ENCODE measurements around the gene TTF2. TPM values are rescaled to one million over a fixed set of nuclear protein-coding genes. Genes with fewer than 3 reads are reported as not detected.

The TTF2 gene
- total and polyA plus RNA-seq, 4 donors, result 6.8 to 10.7 (median 8.5) TPM

GRCh38 chr1:117077267-117077666 lies 17.1 kb downstream of the TTF2 start:
- 0% methylated on average over 1 of the region's 3 CpGs for WGBS (ENCODE audit: insufficient coverage)
- Histone ChIP-seq H3K36me3 (ENCODE audit: control insufficient read depth, insufficient read depth, low read length) (peaks cover 7% of the 10 kb centered on the region), H3K4me1 (ENCODE audit: control insufficient read depth, insufficient read depth, low read length) (no peaks in the 10 kb centered on the region), H3K4me3 (ENCODE audit: low read depth, low read length) (no peak overlapping the region), H3K9me3 (ENCODE audit: control insufficient read depth, insufficient read depth, low read length) (no peaks in the 10 kb centered on the region), H3K27me3 (ENCODE audit: control insufficient read depth, insufficient read depth, low read length) (no peaks in the 10 kb centered on the region), H3K27ac (ENCODE audit: low read depth, low read length) (no peak overlapping the region)
- no peak for DNase-seq (ENCODE audit: low read depth in 4 of 6, low spot score in 6 of 6)

GRCh38 chr1:117079737-117080136 lies 19.6 kb downstream of the TTF2 start:
- H3K27ac ChIP-seq (ENCODE audit: low read depth, low read length), result no peak overlapping the region
- no peaks in the 10 kb centered on the region for H3K9me3 ChIP-seq (ENCODE audit: control insufficient read depth, insufficient read depth, low read length)
- no peak for DNase-seq (ENCODE audit: low read depth in 4 of 6, low spot score in 6 of 6)
- H3K4me1 ChIP-seq (ENCODE audit: control insufficient read depth, insufficient read depth, low read length), result no peaks in the 10 kb centered on the region
- no CpG with 5 or more reads among the region's 6 CpGs for WGBS (ENCODE audit: insufficient coverage)
- H3K36me3 ChIP-seq (ENCODE audit: control insufficient read depth, insufficient read depth, low read length), result peaks cover 7% of the 10 kb centered on the region
- no peaks in the 10 kb centered on the region for H3K27me3 ChIP-seq (ENCODE audit: control insufficient read depth, insufficient read depth, low read length)
- H3K4me3 ChIP-seq (ENCODE audit: low read depth, low read length), result no peak overlapping the region

DNA sequence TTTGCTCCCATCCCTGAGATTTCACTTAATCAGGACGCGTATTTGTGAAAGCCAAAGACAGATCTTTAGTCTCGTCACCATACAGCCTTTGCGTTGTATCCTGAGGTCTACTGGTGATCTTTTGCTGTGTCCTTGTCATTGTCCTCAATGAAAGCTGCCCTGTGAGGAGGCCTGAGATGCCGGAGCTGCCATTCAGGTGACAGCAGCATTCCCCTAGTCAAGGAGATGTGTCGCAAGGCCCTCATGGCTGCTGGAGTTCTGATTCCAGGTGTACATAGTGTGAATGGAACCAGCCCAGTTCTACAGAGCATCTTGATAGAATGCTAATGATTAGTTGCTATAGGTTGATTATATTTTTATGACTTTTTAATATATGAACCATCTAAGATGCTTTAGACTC lies 24.1 kb downstream of the TTF2 start:
- Histone ChIP-seq H3K36me3 (ENCODE audit: control insufficient read depth, insufficient read depth, low read length) (peaks cover 3% of the 10 kb centered on the region), H3K9me3 (ENCODE audit: control insufficient read depth, insufficient read depth, low read length) (no peaks in the 10 kb centered on the region), H3K4me3 (ENCODE audit: low read depth, low read length) (no peak overlapping the region), H3K27me3 (ENCODE audit: control insufficient read depth, insufficient read depth, low read length) (no peaks in the 10 kb centered on the region), H3K4me1 (ENCODE audit: control insufficient read depth, insufficient read depth, low read length) (no peaks in the 10 kb centered on the region), H3K27ac (ENCODE audit: low read depth, low read length) (no peak overlapping the region)
- 78% methylated on average over 6 of the region's 6 CpGs for WGBS (ENCODE audit: insufficient coverage)
- DNase-seq (ENCODE audit: low read depth in 4 of 6, low spot score in 6 of 6), result no peak

DNA sequence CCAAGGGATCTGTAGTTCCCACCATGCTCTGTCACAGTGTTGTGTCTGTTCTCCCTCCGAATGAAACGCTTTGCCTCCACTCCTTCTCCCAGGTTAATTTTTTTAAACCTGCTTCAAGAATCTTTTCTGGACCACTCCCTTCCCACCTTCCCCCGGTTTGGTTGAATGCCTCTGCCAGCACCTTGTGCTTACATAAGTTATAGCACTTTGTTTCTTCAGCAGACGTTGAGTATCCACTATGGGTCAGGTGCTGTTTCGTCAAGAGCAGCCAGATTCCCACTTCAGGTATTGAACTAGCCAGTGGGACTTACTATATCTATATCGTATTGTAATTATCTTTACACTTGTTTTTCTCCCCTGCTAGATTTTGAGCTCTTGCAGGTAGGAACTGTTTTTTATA lies 27.6 kb downstream of the TTF2 start:
- Histone ChIP-seq H3K27ac (ENCODE audit: low read depth, low read length) (no peak overlapping the region), H3K4me1 (ENCODE audit: control insufficient read depth, insufficient read depth, low read length) (no peaks in the 10 kb centered on the region), H3K9me3 (ENCODE audit: control insufficient read depth, insufficient read depth, low read length) (no peaks in the 10 kb centered on the region), H3K36me3 (ENCODE audit: control insufficient read depth, insufficient read depth, low read length) (no peaks in the 10 kb centered on the region), H3K4me3 (ENCODE audit: low read depth, low read length) (no peak overlapping the region), H3K27me3 (ENCODE audit: control insufficient read depth, insufficient read depth, low read length) (no peaks in the 10 kb centered on the region)
- WGBS (ENCODE audit: insufficient coverage), result 100% methylated on average over 3 of the region's 6 CpGs
- no peak for DNase-seq (ENCODE audit: low read depth in 4 of 6, low spot score in 6 of 6)

DNA sequence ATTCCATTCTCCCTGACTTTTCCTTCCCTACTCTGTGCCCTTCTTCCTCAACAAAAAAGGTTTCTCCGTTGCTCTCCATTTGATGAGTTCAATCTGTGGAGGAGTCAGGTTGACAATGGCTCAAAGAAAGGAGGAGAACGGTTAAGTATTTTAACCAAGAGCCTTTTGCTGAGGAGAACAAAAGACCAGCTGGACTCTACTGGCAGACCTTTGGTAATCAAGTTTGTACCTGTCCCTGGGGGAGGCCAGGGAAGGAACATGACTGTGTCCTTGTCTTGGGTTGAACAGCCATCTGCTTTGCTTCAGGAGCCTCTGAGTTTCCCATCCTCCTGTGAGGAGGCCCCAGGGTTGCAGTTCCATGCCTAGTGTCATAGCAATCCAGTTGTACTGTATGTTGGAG lies 29.9 kb downstream of the TTF2 start:
- Histone ChIP-seq H3K36me3 (ENCODE audit: control insufficient read depth, insufficient read depth, low read length) (no peaks in the 10 kb centered on the region), H3K4me3 (ENCODE audit: low read depth, low read length) (no peak overlapping the region), H3K27ac (ENCODE audit: low read depth, low read length) (no peak overlapping the region), H3K27me3 (ENCODE audit: control insufficient read depth, insufficient read depth, low read length) (no peaks in the 10 kb centered on the region), H3K4me1 (ENCODE audit: control insufficient read depth, insufficient read depth, low read length) (no peaks in the 10 kb centered on the region), H3K9me3 (ENCODE audit: control insufficient read depth, insufficient read depth, low read length) (no peaks in the 10 kb centered on the region)
- no peak for DNase-seq (ENCODE audit: low read depth in 4 of 6, low spot score in 6 of 6)
- WGBS (ENCODE audit: insufficient coverage), result 33% methylated on average over 1 of the region's 2 CpGs

DNA sequence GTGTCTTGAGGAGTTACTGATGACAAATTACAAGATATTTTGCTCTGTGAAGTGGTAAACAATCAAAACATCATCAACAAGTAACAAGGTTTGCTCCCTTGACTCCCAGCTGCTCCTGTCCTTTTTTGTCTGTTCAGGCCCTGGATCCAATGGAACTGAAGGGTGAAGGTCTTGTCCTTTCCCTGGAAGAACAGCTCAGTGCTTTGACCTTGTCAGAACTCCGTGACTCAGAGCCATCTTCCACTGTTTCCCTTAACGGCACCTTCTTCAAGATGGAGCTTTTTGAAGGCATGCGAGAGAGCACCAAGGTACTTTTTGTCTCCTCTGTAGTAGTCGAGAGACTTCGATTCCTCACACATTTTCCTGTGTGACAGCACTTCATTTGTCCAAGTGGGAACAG lies 32.5 kb downstream of the TTF2 start:
- WGBS (ENCODE audit: insufficient coverage), result 47% methylated on average over 5 of the region's 5 CpGs
- Histone ChIP-seq H3K4me1 (ENCODE audit: control insufficient read depth, insufficient read depth, low read length) (no peaks in the 10 kb centered on the region), H3K4me3 (ENCODE audit: low read depth, low read length) (no peak overlapping the region), H3K27ac (ENCODE audit: low read depth, low read length) (peak overlapping the region; percentile 30), H3K9me3 (ENCODE audit: control insufficient read depth, insufficient read depth, low read length) (no peaks in the 10 kb centered on the region), H3K27me3 (ENCODE audit: control insufficient read depth, insufficient read depth, low read length) (no peaks in the 10 kb centered on the region), H3K36me3 (ENCODE audit: control insufficient read depth, insufficient read depth, low read length) (no peaks in the 10 kb centered on the region)
- no peak for DNase-seq (ENCODE audit: low read depth in 4 of 6, low spot score in 6 of 6)

- Histone ChIP-seq H3K9me3 (ENCODE audit: control insufficient read depth, insufficient read depth, low read length) (no peaks in the 10 kb centered on the region), H3K4me1 (ENCODE audit: control insufficient read depth, insufficient read depth, low read length) (no peaks in the 10 kb centered on the region), H3K36me3 (ENCODE audit: control insufficient read depth, insufficient read depth, low read length) (no peaks in the 10 kb centered on the region), H3K27me3 (ENCODE audit: control insufficient read depth, insufficient read depth, low read length) (no peaks in the 10 kb centered on the region), H3K27ac (ENCODE audit: low read depth, low read length) (peak overlapping the region; percentile 30), H3K4me3 (ENCODE audit: low read depth, low read length) (no peak overlapping the region)
- 10% methylated on average over 4 of the region's 7 CpGs for WGBS (ENCODE audit: insufficient coverage)
- DNase-seq (ENCODE audit: low read depth in 4 of 6, low spot score in 6 of 6), result peak in 4 of 6 donors; percentile 38 to 85 (median 54)
Measured at GRCh38 chr1:117093091-117093534, 33.0 kb downstream of the TTF2 start.

GRCh38 chr1:117093870-117094621 lies 33.9 kb downstream of the TTF2 start:
- no peak overlapping the region for H3K27ac ChIP-seq (ENCODE audit: low read depth, low read length)
- H3K36me3 ChIP-seq (ENCODE audit: control insufficient read depth, insufficient read depth, low read length), result no peaks in the 10 kb centered on the region
- DNase-seq (ENCODE audit: low read depth in 4 of 6, low spot score in 6 of 6), result peak in 1 of 6 donors; percentile 46
- no peaks in the 10 kb centered on the region for H3K27me3 ChIP-seq (ENCODE audit: control insufficient read depth, insufficient read depth, low read length)
- H3K4me1 ChIP-seq (ENCODE audit: control insufficient read depth, insufficient read depth, low read length), result no peaks in the 10 kb centered on the region
- 57% methylated on average over 5 of the region's 6 CpGs for WGBS (ENCODE audit: insufficient coverage)
- no peak overlapping the region for H3K4me3 ChIP-seq (ENCODE audit: low read depth, low read length)
- H3K9me3 ChIP-seq (ENCODE audit: control insufficient read depth, insufficient read depth, low read length), result no peaks in the 10 kb centered on the region

GRCh38 chr1:117094841-117095604 lies 34.9 kb downstream of the TTF2 start:
- no peaks in the 10 kb centered on the region for H3K4me1 ChIP-seq (ENCODE audit: control insufficient read depth, insufficient read depth, low read length)
- H3K36me3 ChIP-seq (ENCODE audit: control insufficient read depth, insufficient read depth, low read length), result no peaks in the 10 kb centered on the region
- no peak overlapping the region for H3K4me3 ChIP-seq (ENCODE audit: low read depth, low read length)
- H3K27me3 ChIP-seq (ENCODE audit: control insufficient read depth, insufficient read depth, low read length), result no peaks in the 10 kb centered on the region
- WGBS (ENCODE audit: insufficient coverage), result 82% methylated on average over 4 of the region's 7 CpGs
- no peaks in the 10 kb centered on the region for H3K9me3 ChIP-seq (ENCODE audit: control insufficient read depth, insufficient read depth, low read length)
- peak in 1 of 6 donors; percentile 78 for DNase-seq (ENCODE audit: low read depth in 4 of 6, low spot score in 6 of 6)
- H3K27ac ChIP-seq (ENCODE audit: low read depth, low read length), result no peak overlapping the region
